Activated CD4-positive, alpha-beta memory T cell treated with anti-CD3 and anti-CD28 coated beads, Interleukin-2, amount 10 ng/mL, durations not matched to agents 7 days and 5 days (primary cell): ENCODE results near the gene SYNGR3. TPM values are rescaled to one million over a fixed set of nuclear protein-coding genes. Genes with fewer than 3 reads are reported as not detected.

Experiments
- CTCF ChIA-PET: fragments of 350-600 bp; sonication (Branson Sonifier 250); formaldehyde crosslinking; loops from one replicate; lab custom pipeline; 2021; ENCODE audit warnings: antibody characterized with exemption, inconsistent platforms; lab: Charles Lee
- POLR2A ChIA-PET: fragments of 350-600 bp; sonication (Branson Sonifier 250); formaldehyde crosslinking; loops from one replicate; lab custom pipeline; 2021; ENCODE audit warnings: antibody characterized with exemption; lab: Charles Lee
- DNase-seq: peaks from one replicate; pipeline ENCODE4 v3.0.0-alpha.2; 2020
- H3K27ac Mint-ChIP-seq: one replicate; pipeline ENCODE4 v1.8.0; 2021; ENCODE audit warnings: mild to moderate bottlenecking, mixed read lengths
- H3K27me3 Mint-ChIP-seq: one replicate; pipeline ENCODE4 v1.8.0; 2021; ENCODE audit warnings: mixed read lengths
- H3K36me3 Mint-ChIP-seq: one replicate; pipeline ENCODE4 v1.8.0; 2021; ENCODE audit warnings: low read depth, mixed read lengths
- H3K4me1 Mint-ChIP-seq: one replicate; pipeline ENCODE4 v1.8.0; 2021; ENCODE audit warnings: mixed read lengths
- H3K4me3 Mint-ChIP-seq: one replicate; pipeline ENCODE4 v1.8.0; 2021; ENCODE audit warnings: mild to moderate bottlenecking, mixed read lengths
- H3K9me3 Mint-ChIP-seq: one replicate; pipeline ENCODE4 v1.8.0; 2021; ENCODE audit warnings: mixed read lengths
- total RNA-seq, 2 experiments: library from RNA; stranded (reverse); gene quantifications; one replicate each; pipeline ENCODE4 v1.2.3, GENCODE V29; 2021

SYNGR3 gene
- total RNA-seq, 2 experiments from 2014 or later: 12.3 to 12.6 TPM

DNA sequence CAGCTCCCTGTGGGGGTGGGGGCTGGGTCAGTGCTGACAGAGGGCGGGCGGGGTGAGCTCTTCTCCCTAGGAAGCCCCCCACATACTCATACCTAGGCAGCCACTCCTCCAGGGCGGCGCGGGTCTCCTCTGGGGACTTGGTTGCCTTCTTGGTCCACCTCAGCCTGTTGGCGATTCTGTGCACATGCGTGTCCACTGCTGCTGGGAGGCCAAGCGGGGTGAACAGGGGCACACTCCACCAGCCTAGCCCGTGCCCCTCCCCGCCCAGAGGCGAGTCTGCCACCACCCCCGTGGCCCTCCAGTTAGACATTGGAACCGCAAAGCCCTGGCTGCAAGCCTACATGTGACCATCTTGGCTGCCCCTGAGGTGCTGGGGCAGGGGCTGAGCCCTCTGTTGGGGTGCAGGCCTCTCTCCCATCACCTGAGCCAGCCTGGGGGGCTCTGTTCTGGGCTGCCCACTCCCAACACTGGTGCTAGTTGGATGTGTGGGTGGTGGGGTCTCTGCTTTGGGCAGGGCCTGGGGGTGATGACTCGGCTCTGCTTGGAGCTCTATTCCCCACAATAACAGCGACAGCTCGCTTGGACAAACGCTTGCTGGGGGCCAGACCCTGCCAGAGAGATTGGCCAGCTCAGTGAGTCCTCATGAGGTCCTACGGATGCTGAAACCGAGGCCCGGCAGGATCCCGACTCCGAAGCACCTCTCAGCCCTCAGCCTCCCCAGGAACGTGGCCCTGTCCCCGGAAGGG, 50.4 kb downstream of the SYNGR3 start:
- Mint-ChIP-seq H3K36me3 (no peaks in the 10 kb centered on the region), H3K4me1 (no peaks in the 10 kb centered on the region), H3K27ac (no peak overlapping the region), H3K27me3 (no peaks in the 10 kb centered on the region), H3K4me3 (no peak overlapping the region), H3K9me3 (no peaks in the 10 kb centered on the region)
- ChIA-PET CTCF (interaction anchor here (0.9 kb wide), 1 partner anchor 36 kb away, joined by 3 read pairs; no protein-coding TSS in a partner anchor), POLR2A (interaction anchor here (1.0 kb wide), 1 partner anchor 16 kb away, joined by 3 read pairs; no protein-coding TSS in a partner anchor)
- DNase-seq: no peak

DNA sequence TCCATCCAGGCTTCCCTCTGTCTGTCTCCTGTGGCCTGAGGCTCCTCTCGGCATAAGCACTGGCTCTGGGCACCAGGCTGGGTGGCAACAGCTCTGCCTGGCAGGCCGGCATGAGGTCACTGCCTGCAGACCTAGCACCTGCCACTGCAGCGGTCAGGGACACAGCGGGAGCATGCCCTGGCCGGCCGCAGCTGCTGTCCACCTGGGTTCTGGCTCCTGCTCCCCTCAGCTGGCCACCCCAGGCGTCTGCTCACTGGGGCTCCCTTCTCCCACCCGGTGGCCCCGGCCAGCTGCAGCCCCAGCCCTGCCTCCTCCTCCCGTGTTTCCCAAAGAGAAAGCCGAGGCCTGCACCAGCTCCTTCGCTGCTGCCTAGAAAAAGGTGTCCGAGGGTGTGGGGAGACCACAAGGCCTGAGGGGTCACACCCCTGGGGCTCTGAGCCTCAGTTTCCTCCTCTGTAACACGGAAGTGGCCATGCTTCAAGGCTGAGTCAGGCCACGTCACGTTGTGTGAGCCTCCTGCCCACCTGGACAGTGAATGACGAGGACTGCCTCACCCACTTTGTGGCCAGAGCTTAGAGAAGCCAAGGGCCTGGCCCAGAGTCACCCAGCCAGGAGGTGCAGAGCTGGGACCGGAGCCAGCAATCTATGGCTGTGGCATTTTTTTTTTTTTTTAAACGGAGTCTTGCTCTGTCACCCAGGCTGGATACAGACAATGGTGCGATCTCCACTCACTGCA, 51.2 kb downstream of the SYNGR3 start:
- no peak overlapping the region for H3K27ac Mint-ChIP-seq
- DNase-seq: no peak
- no peaks in the 10 kb centered on the region for H3K27me3 Mint-ChIP-seq
- H3K4me1 Mint-ChIP-seq: no peaks in the 10 kb centered on the region
- no peak overlapping the region for H3K4me3 Mint-ChIP-seq
- no peaks in the 10 kb centered on the region for H3K36me3 Mint-ChIP-seq
- H3K9me3 Mint-ChIP-seq: no peaks in the 10 kb centered on the region
- POLR2A ChIA-PET: no interaction called here
- CTCF ChIA-PET: interaction anchor here (0.9 to 1.1 kb wide), 2 partner anchors 37 to 880 kb away, joined by 3 to 4 read pairs; no protein-coding TSS in a partner anchor

DNA sequence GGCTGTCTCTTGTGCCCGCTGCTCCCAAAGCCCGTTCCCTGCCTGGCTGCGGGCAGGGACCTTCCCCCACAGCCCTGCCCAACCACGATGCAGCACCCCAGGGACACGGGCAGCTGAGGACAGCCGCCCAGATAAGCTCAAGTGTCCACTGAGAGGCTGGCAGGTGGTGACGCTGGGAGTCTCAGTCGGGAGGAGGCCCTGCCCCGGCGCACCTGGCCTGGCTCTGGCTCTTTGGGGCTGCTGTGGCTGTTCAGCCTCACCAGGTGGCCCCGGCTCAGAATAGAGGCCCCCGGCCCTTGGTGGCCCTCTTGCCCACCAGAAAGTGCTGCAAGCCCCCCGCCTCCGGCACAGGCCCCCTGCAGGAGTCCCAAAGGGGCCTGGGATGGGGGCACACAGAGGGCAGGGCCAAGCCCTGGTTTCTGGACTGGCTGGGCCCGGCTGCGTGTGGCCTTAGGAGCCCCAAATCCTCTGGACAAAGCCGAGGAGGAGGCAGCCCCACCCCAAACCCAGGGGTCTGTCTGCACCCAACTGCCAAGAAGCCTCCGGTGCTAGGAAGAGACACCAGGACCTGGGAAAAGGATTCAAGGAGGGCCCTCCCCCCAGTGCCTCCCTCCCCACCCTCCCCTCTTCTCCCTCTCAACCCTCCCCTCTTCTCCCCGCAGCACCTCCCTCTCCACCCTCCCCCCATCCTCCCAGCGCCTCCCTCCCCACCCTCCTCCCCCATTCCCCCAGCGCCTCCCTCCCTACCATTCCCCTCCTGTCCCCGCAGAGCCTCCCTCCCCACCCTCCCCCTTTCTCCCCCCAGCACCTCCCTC, 52.6 kb downstream of the SYNGR3 start:
- H3K4me3 Mint-ChIP-seq: no peak overlapping the region
- no peak for DNase-seq
- H3K36me3 Mint-ChIP-seq: no peaks in the 10 kb centered on the region
- POLR2A ChIA-PET: no interaction called here
- CTCF ChIA-PET: interaction anchor here (1.1 kb wide), 1 partner anchor 878 kb away, joined by 4 read pairs; no protein-coding TSS in a partner anchor
- no peaks in the 10 kb centered on the region for H3K27me3 Mint-ChIP-seq
- H3K4me1 Mint-ChIP-seq: peaks cover 9% of the 10 kb centered on the region
- no peaks in the 10 kb centered on the region for H3K9me3 Mint-ChIP-seq
- no peak overlapping the region for H3K27ac Mint-ChIP-seq

DNA sequence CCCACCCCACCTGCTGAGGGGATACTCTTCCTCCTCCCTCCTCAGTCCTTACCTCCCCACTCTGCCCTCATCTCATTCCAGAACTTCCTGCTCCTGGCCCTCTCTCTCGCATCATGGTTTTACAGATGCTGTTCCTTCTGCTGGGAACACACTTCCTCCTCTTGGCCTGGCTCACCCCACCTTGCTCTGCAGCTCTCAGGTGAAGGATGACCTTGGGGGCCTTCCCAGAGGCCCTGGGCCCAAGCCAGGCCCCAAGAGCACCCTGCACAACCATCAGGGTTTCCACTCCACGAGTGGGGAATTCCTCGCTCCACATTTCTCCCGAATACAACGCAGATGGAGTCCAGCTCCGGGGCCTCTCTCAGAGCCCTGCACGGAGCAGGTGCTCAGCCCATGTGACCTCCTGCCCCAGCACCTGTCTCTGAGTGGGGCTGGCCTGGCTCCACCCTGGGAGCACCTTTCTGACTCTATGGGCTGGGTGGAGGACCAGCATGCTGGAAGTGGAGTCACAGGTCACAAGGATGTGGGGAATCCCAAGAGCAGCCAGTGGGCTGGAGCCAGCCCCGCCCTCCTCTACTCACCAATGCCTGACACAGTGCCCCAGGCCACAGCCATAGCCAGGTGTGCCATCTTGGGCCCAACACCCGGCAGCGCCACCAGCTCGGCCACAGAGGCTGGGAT, 53.4 kb downstream of the SYNGR3 start:
- no peak for DNase-seq
- Mint-ChIP-seq H3K4me1 (peaks cover 9% of the 10 kb centered on the region), H3K4me3 (no peak overlapping the region), H3K36me3 (no peaks in the 10 kb centered on the region), H3K27ac (no peak overlapping the region), H3K9me3 (no peaks in the 10 kb centered on the region), H3K27me3 (no peaks in the 10 kb centered on the region)
- ChIA-PET CTCF (no interaction called here), POLR2A (no interaction called here)

Other genes with a start within 250 kb of the SYNGR3 start
- gene NME3, start 218.4 kb upstream of the SYNGR3 start, total RNA-seq: 10 to 100 TPM; 48.0 to 52.0 TPM
- 10 to 100 TPM; 23.5 to 24.7 TPM for gene EME2, start 217.2 kb upstream of the SYNGR3 start, total RNA-seq
- 10 to 100 TPM; 94.9 to 98.3 TPM for gene MRPS34, start 216.8 kb upstream of the SYNGR3 start, total RNA-seq
- 10 to 100 TPM; 46.4 to 47.7 TPM for gene SPSB3, start 207.4 kb upstream of the SYNGR3 start, total RNA-seq
- gene NUBP2, start 207.0 kb upstream of the SYNGR3 start, total RNA-seq: 10 to 100 TPM; 40.8 to 43.5 TPM
- gene IGFALS, start 196.3 kb upstream of the SYNGR3 start, total RNA-seq: under 1 TPM in 1 of 2 experiments, not detected in 1; 0.23 TPM
- gene HAGH, start 163.1 kb upstream of the SYNGR3 start, total RNA-seq: 10 to 100 TPM; 51.3 to 51.8 TPM
- 1 to 10 TPM; 7.7 to 7.9 TPM for gene FAHD1, start 162.8 kb upstream of the SYNGR3 start, total RNA-seq
- gene MEIOB, start 117.8 kb upstream of the SYNGR3 start, total RNA-seq: under 1 TPM in 1 of 2 experiments, not detected in 1; 0.18 TPM
- not detected for gene HS3ST6, start 71.6 kb upstream of the SYNGR3 start, total RNA-seq
- 10 to 100 TPM; 17.9 TPM for gene MSRB1, start 46.8 kb upstream of the SYNGR3 start, total RNA-seq
- not detected for gene RPL3L, start 35.3 kb upstream of the SYNGR3 start, total RNA-seq
- gene NDUFB10, start 30.4 kb upstream of the SYNGR3 start, total RNA-seq: 100 to 1,000 TPM; 131 to 138 TPM
- gene RPS2, start 25.1 kb upstream of the SYNGR3 start, total RNA-seq: 1,000 to 10,000 TPM; 2,364 to 2,405 TPM
- gene RNF151, start 23.1 kb upstream of the SYNGR3 start, total RNA-seq: not detected
- 10 to 100 TPM; 27.7 to 28.7 TPM for gene TBL3, start 17.9 kb upstream of the SYNGR3 start, total RNA-seq
- gene NOXO1, start 8.5 kb upstream of the SYNGR3 start, total RNA-seq: under 1 TPM in 1 of 2 experiments, not detected in 1; 0.23 TPM
- 10 to 100 TPM; 29.1 to 32.0 TPM for gene GFER, start 5.8 kb upstream of the SYNGR3 start, total RNA-seq
- gene ZNF598, start 19.9 kb downstream of the SYNGR3 start, total RNA-seq: 10 to 100 TPM; 52.1 to 53.6 TPM
- gene NPW, start 29.8 kb downstream of the SYNGR3 start, total RNA-seq: under 1 TPM; 0.48 to 0.65 TPM
- gene NHERF2, start 36.9 kb downstream of the SYNGR3 start, total RNA-seq: under 1 TPM; 0.85 to 0.96 TPM
- gene NTHL1, start 57.9 kb downstream of the SYNGR3 start, total RNA-seq: 10 to 100 TPM; 22.5 to 24.5 TPM
- gene TSC2, start 58.0 kb downstream of the SYNGR3 start, total RNA-seq: 10 to 100 TPM; 88.4 to 90.1 TPM
- 10 to 100 TPM; 60.5 to 69.6 TPM for gene PKD1, start 145.9 kb downstream of the SYNGR3 start, total RNA-seq
- gene RAB26, start 158.7 kb downstream of the SYNGR3 start, total RNA-seq: 1 to 10 TPM in 1 of 2 experiments, under 1 TPM in 1; 0.83 to 1.1 TPM
- gene TRAF7, start 165.8 kb downstream of the SYNGR3 start, total RNA-seq: 10 to 100 TPM; 57.3 to 60.3 TPM
- gene CASKIN1, start 206.6 kb downstream of the SYNGR3 start, total RNA-seq: 1 to 10 TPM in 1 of 2 experiments, under 1 TPM in 1; 0.18 to 1.4 TPM
- gene MLST8, start 215.5 kb downstream of the SYNGR3 start, total RNA-seq: 10 to 100 TPM; 32.6 to 33.7 TPM
- 10 to 100 TPM; 10.3 to 12.5 TPM for gene BRICD5, start 220.9 kb downstream of the SYNGR3 start, total RNA-seq
- 10 to 100 TPM; 17.9 to 19.2 TPM for gene PGP, start 224.9 kb downstream of the SYNGR3 start, total RNA-seq
- 10 to 100 TPM; 26.3 to 29.4 TPM for gene E4F1, start 233.6 kb downstream of the SYNGR3 start, total RNA-seq
- gene DNASE1L2, start 246.5 kb downstream of the SYNGR3 start, total RNA-seq: 1 to 10 TPM; 2.0 to 2.3 TPM